HG02623 (cell line): ENCODE results near the gene SNCB.

Source experiments
- ATAC-seq: cut with Tn5 transposase; IDR thresholded peaks from one replicate; pipeline ENCODE4 v1.9.1; 2021; ENCODE audit warnings: moderate library complexity; ENCODE audit not compliant: unreplicated experiment

SNCB gene

GRCh38 chr5:176629853-176630680 lies at the start of gene SNCB, which contains the start of gene EIF4E1B:
Gene SNCB, minus strand, starts transcription at chr5:176630534. Its CDS starts 880 bp downstream, at chr5:176629654.
Gene EIF4E1B, plus strand, starts transcription at chr5:176630675. Its CDS starts 12,113 bp downstream, at chr5:176642788.
- peak; percentile 50 for ATAC-seq

DNA sequence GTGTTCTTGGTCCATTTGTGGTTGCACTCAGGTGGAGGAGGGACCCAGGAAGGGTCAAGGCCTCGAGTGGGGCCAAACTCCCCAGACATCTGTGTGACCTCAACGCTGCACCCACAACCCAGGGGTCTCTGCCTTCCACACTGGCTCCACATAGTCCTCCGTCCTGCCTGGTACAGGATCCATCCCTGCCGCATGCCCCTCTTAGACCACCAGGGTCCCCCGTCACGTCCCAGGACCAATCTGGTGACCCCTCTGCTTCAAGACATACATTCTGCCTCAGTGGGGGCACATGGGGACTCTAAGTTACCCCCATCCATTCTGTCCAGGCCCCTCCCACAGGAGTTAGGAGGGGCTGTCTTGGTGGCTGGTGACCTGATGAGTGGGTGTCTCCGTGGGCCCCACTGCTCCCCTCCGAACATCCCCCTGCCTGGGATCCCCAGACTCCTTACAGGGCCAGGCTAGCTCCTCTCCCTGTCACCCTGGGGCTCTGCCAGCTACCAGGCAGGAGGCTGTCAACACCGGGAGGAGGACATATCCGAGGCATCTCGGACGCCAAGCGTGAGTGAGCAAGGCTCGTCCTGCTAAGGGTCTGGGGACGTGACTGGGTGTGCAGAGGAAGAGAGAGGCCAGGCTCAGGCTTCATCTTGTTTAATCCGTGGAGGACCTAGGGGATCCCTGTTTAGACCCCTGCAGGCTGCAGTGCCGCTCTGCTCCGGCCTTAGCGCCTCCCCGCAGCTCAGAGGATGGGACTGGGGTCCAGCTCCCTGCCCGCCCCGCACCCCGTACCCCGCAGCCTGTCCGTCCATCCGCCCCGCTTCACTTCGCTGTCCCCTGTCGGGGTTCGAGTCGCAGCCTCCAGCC lies 49.3 kb upstream of the SNCB start:
- no peak for ATAC-seq

- ATAC-seq = no peak
Observed at GRCh38 chr5:176678584-176678983, 48.2 kb upstream of the SNCB start.

DNA sequence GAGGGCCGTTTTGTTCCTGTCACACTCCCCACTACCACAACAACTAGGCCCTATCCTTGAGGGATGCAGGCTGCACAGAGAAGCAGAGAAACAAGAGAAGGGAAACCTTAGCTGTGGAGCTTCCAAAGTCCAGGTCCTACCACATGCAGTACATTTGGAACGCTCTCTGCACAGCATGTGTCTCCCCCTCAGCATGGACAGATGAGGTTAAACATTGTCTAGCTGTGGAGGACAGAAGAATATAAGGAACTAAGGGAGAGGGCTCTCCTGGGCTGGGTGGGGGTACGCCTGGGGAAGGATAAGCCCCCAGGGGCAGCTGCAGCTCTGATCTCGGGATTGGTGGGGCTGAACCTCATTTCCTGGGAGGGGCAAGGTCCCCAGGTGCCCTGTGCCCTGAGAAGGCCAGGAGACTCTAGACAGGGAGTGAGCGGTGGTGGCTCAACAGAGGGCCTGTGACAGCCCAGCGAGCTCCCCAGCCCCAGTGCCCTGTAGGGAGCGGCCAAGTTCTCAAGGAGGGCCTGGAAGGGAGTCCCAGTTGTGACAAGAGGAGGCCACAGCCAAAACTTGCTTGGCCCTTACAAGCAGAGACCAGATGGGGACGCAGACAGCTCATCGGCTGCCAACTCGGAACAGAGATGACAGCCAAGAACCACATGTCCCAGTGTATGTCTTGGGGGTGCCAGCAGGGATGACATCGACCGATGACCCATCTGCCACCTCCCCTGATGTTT lies 47.0 kb upstream of the SNCB start:
- no peak for ATAC-seq

DNA sequence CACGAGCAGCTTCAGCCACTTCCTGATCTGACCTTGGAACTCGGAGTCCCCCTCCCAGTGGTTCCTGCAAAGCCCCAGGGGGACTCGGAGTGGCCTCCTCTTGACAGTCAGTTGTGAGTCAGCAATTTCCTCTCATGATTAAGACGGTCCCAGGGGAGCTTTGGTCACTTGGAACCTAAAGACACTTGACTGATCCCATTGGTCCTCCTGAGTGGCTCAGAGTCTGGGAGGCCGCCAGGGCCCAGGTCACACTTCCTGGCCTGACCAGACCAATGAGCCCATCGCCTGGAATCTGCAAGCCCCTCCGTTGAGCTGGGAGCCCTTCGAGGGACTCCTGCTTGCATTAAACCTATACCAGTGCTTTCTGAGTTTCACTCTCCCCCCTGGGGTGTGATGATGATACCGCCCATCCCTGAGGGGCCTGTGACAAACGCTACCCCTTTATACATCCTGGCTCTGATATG lies 46.1 kb upstream of the SNCB start:
- ATAC-seq = no peak

- no peak for ATAC-seq
Observed at GRCh38 chr5:176675676-176676360, 45.5 kb upstream of the SNCB start.

DNA sequence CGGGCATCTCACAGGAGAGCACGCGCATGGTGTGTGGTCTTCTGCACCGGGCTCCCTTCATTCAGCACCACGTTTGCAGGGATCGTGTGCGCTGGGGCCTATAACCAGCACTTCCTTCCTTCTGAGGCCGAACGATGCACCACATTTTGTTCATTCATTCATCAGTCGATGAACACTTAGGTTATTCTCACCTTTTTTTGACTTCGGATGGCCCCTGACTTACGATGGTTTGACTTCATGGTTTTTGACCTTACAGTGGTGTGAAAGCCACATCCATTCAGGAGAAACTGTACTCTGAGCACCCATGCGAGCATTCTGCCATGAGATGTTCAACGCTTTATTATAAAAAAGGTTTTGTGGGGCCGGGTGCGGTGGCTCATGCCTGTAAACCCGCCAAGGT lies 44.5 kb upstream of the SNCB start:
- no peak for ATAC-seq

- ATAC-seq = no peak
Observed at GRCh38 chr5:176673651-176674583, 43.6 kb upstream of the SNCB start.

- no peak for ATAC-seq
Observed at GRCh38 chr5:176671890-176672747, 41.8 kb upstream of the SNCB start.

DNA sequence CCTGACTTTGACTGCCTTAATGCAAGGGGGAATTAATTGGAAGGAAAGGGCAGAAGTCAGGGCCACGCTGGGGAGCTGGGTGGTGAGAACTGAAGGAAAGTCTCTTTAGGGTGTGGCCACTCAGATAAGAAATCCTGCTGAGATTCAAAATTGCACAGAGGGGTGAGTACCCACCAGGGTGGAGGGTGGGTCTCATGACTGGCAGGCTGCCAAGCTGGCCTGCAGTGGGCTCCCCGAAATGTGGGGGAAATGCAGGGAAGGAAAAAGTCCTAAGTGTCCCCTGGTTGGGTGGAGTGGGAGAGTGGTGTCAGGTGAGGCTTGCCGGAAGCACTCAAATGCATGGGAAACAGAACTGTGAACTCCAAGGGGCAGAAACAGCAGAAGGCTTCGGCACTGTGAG lies 41.1 kb upstream of the SNCB start:
- ATAC-seq = no peak

GRCh38 chr5:176670449-176670848 lies 40.1 kb upstream of the SNCB start:
- no peak for ATAC-seq

DNA sequence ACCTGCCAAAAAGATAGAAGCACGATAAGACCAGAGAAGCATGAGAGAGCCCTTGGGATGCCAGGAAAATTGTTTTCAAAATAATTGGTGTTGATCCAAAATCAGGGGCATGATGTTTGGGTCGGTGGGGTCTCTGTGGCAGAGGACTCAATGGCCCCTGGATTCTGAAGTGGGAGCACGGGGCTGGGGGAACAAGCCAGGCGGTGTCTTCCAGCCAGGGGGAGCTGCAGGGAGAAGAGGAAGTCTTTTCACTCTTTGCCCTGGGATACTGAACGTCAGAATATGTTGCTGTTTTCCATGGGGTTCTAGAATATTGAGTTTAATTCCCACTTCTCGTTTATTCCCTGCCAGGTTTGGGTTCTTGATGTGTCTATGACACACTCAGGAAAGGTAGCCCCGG lies 37.3 kb upstream of the SNCB start:
- ATAC-seq = no peak

DNA sequence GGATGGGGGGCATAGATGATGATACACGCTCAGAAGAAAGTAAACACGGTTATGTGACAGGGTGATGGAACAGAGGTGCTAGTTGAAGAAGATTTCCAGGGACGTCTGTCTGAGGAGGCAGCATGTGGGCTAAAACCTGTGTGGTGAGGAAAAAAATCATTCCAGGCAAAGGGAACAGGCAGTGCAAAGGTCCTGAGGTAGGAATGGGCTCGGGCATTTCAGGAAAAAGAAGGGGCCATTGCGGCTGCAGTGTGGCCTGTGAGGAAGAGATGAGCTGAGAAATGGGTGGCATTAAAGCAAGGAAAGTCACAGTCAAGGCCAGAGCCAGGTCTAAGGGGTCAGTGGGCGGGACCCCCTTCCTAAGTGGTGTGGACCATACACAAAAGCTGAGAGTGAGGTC lies 35.2 kb upstream of the SNCB start:
- no peak for ATAC-seq

GRCh38 chr5:176664886-176665285 lies 34.6 kb upstream of the SNCB start:
- no peak for ATAC-seq

DNA sequence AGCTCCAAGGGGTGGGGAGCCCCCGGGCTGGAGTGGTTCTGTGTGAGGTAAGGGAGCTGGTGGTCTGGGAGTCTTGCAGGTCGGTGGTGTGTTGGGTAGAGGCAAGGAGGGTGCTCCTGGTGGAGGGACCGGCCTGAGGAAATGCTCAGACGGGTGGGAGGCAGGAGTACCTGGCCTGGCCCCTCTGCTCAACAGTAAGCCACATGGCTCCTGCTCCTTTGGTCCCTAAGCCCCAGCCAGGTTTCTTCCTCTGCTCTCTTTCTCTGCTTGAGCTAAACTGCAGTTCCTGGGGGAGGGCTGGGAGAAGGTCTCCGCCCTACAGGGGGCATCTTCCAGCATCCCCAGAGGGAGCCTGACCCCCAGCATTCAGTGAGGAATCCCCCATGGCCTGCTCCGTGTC lies 34.1 kb upstream of the SNCB start:
- ATAC-seq = no peak

- no peak for ATAC-seq
Observed at GRCh38 chr5:176663566-176663965, 33.2 kb upstream of the SNCB start.

GRCh38 chr5:176662371-176663333 lies 32.3 kb upstream of the SNCB start:
- ATAC-seq = no peak
